Hepatocyte (in vitro differentiated cells): ENCODE measurements around the gene RBMY1F.
"Not testable (repeated sequence)": the region's sequence is repeated elsewhere in the genome, so short reads cannot be mapped to it uniquely, and the experiment has no call there.

Source experiments
- CTCF ChIP-seq: fragments of 200-600 bp; sonication (generic); IDR thresholded peaks from 2 replicates; pipeline ENCODE4 v1.5.1; 2016; ENCODE audit warnings: antibody characterized with exemption, mild to moderate bottlenecking; ENCODE audit not compliant: poor library complexity
- EZH2 ChIP-seq: fragments of 200-600 bp; sonication (generic); IDR thresholded peaks from 2 replicates; pipeline ENCODE4 v1.6.1; 2016; ENCODE audit warnings: antibody characterized with exemption, mild to moderate bottlenecking, borderline replicate concordance

GRCh38 chrY:22151144-22151543, 31.6 kb downstream of the RBMY1F start:
- not testable (repeated sequence) for TF ChIP-seq CTCF, EZH2
